NCI-H2196 (cell line): ENCODE results near the gene CCDC85C.

ENCODE experiments used
- DNase-seq: peaks from one replicate; lab custom pipeline; 2025; ENCODE audit not compliant: unreplicated experiment; lab: John Stamatoyannopoulos, UW

CCDC85C gene

GRCh38 chr14:99524804-99525698, 79.0 kb downstream of the CCDC85C start:
- DNase-seq: no peak

GRCh38 chr14:99524091-99524661, 79.8 kb downstream of the CCDC85C start:
- DNase-seq: no peak

DNA sequence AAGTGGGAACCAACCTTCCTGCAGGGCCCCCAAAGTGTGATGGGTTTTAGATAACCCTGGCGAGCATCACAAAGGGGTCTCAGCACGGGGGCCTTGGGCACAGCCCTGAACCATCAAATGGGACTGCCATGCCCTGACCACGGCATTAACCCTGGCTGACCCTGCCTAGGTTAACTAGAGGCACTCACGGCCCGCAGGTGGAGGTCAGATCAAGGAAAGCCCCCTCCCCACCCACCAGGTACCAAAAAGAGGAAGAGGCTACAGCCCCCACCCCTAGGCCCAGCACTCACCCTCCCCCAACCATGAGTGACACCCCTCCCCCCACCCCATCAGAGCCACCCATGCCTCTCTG, 80.3 kb downstream of the CCDC85C start:
- DNase-seq: no peak

DNA sequence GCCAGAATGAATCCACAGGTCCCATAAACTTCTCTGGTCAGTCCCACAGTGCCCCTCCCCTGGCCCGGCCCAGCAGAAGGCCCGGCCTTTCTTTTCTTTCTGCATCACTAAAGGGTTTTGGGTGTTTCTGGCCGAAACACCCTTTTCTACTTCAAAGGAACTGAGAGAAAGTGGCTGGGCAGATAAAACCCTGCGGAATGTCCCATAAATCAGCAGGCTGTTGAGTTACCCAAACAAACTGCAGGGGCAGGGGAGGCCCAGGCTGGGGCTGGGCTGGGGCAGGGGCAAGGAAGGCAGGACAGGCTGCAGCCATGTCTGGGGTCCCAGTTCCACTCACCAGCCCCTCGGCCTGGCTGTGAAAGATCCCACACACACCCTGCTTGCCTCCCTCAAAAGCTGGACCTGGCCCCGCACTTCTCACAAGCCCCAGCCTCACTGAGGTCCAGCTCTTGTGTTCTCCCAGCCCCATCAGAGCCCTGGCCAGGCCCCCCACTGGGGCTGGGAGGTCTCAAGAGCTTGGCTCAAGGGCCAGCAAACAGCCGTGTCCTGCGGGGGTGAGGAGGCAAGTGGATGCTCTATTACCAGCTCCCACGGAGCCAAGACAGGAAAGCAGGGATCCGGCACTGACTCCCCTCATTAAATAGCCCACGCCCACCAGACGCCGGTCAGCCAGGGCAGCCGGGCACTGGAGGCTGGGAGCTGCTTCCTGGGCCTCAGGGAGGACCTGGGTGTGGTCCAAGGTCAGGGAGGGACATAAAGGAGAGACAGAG, 80.9 kb downstream of the CCDC85C start:
- no peak for DNase-seq

DNA sequence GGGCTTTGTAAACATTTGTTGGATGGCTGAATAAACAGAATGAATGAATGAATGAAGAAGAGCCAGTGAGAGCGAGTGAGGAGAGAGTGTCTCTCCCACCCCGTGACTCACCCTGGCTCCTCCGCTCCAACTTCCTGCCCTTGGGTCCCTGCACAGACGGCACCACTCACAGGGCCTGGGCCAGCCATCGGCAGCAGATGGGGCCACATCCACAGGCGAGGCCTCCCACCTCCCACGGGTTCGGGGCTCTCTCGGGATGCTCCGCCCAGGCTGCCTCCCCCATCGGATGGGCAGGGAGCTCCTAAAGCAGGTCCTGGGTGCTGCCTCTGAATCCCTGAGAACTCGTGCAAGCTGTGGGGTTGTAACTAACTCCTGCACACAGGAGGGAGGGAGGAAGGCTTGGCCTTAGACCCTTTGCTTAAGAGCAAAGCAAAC, 81.5 kb downstream of the CCDC85C start:
- DNase-seq: no peak

DNA sequence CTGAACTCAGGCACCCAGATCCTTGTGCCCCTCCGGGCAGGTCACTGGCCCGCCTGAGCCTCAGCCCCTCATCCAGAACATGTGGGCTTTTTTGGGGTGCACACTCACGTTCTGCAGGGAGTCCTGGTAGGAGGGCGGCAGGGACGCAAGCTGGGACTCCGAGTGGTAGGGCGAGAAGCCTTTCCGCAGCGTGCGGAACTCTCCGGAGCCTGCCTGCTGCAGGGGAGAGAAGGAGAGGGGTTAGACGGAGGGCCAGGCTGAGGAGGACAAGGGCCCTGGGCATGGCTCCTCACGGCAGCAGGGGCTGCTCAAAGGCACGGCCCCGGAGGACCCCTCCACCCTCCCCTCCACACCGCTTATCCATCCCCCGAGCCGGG, 82.0 kb downstream of the CCDC85C start:
- DNase-seq: no peak

- DNase-seq: no peak
Measured at GRCh38 chr14:99521176-99522024, 82.6 kb downstream of the CCDC85C start.

DNA sequence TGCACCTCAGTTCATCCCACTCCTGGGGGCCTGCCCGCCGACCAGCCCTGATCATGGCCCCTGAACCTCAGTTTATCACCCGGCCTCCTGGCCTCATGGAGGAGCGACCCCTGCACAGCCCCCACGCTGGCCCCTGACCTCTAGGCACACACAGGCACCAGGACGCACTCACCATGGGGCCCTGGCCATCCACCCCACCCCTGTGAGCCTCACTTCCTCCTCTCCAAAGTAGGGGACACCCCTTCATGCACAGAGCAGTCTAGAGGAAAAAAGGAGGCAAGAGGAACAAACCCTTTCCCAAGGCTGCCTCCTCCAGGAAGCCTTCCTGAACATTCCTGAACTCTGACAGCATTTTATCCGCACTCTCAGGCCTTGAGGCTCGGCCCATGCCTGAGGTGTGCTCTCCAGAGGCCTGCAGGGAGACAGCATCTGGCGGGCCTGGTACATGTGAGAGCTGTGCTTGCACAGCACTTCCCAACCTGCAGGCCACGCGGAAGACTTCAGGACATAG, 83.4 kb downstream of the CCDC85C start:
- no peak for DNase-seq

DNA sequence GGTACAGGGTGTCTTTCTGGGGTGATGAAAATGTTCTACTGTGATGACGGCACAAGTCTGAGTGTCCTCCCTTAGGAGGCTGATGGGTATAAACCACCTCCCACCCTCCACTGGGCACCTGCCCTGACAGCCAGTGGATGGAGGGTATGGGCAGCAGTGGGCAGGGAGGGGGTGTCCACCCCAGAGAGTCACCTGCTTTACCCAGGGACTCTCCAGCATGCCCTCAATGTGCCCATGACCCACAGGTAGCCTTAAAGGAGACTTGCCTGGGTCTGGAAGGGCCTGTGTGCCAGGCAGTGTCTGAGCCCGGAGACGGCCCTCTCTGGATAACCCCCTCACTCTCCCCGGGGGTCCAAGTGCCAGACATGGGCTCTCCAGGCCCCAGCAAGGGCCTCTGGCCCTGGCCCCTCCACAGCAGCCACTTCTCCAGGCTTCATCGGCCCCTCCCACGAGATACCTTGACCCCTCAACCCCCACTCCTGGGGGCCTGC, 84.0 kb downstream of the CCDC85C start:
- no peak for DNase-seq

DNA sequence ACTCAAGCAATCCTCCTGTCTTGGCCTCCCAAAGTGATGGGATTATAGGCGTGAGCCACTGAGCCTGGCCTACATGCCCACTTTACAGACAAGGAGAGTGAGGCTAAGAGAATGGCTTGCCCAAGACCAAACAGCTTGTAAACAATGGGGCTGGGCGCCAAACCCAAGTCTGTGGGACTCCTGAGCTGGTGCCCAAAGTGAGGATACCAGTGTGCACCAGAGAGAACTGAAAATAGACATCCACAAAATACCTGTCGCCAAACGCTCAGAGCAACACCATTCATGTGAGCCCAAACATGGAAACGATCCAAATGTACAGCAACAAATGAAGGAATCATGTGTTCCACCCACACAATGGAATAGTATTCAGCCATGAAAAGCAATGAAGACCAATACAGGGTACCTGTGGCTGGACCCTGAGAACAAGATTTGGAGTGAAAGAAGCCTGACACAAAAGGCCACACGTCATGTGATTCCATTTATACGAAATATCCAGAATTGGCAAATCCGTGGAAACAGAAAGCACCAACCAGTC, 84.6 kb downstream of the CCDC85C start:
- DNase-seq: no peak

GRCh38 chr14:99518441-99519346, 85.3 kb downstream of the CCDC85C start:
- DNase-seq: peak; percentile 55

DNA sequence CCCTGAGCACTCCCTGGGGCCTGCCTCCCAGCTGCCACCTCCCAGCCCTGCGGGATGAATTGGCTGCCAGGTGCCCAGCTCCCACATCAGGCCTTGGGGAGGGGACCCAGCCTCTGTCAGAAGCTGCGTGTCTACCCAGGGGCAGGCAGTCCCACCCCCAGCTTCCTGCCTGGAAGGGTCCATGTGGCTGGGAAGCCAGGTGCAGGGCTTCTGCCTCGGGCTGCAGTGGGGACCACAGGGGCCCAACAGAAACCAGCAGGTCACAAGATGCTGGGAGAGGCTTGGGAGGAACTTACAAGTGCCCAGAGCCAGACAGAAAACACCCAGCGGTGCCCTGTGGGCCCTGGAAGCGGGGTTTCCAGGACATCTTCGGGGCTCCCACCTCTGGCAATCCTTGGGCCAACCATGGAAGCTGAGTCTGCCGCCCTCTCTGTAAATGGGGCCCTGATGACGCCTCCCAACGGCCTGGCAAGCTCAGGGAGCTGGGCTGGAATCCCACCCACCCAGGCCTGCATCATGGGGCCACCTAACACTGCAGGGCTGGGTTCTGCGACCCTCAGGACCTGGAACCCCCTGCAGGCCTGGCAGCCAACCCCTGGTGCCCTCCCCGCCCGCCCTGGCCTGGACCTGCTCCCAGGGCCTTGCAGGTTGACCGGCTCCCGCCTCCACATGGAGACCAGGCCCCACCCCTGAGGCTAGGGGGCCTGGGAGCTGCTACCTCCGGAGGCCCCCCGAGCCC, 86.2 kb downstream of the CCDC85C start:
- no peak for DNase-seq

DNA sequence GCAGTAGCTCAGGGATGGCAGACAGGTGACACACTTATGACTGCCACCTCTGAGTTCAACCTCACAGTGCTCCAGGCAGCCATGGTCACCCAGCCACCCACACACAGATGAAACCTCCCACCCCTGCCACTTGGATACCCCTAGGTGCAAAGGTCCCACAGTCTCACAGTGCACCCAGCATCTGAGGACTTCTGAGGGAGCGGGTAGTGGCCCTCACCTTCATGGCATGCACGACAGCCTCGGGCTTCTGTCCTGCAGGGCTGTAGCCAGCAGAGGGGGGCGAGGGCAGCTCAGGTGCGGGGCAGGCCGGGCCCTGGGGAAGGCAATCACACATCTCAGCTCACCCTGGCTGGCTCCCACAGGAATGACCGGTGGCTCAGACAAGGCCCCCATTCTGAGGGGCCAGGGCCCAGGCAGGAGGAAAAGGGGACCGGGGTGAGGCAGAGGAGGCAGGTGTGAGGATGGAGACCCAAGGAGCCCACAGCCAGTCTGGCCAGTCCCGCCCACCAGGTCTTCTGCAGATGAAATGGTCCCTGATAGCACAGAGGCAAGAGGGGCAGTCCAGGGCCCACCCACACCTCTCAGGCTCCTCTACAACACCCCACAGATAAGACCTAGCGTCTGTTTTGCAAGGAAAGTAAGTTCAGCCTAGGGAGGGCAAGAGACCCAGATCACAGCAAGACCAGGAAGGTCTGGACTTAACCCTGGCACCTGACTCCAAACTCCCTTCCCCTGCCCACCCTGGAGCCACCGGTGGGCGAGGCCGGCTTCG, 87.0 kb downstream of the CCDC85C start:
- no peak for DNase-seq

GRCh38 chr14:99516156-99516870, 87.7 kb downstream of the CCDC85C start:
- DNase-seq: no peak

DNA sequence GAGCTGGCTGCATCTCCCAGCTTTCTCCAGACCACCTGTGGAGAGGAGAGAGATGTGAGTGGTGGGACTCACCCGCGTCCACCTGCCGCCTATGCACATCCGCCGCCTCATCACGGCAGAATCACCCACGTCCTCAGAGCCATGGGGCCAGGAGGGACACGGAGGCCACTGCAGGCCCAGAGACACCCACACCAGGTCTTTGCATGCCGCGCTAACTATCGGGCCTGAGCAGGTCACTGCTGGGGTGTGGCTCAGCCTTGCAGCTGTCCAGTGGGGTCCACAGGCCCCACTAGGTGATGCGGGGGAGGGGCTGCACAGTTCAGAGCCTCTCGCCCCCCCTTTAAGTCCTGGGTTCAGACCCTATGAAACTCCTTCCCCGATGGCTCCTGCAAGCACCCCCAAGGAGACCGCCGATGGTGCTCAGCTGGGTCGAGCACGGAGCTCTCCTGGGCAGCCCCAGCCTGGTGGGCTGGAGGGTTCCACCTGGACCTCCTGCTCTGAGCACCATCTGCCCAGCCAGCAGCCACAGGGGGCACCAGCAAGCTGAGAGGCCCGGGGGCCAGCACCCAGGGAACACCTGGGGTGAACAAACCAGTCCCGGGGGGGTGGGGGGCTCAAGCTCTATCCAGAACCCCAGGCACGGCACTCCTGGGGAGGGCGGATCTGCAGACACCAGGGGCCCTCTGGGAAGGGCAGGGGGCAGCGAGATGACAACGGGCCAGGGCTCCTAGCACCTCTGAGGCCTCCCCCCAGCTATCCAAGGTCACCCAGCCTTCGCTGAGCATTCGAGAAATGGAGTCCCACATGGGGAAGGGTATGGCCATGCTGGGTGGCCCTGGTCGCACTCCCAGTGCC, 88.5 kb downstream of the CCDC85C start:
- DNase-seq: no peak

DNA sequence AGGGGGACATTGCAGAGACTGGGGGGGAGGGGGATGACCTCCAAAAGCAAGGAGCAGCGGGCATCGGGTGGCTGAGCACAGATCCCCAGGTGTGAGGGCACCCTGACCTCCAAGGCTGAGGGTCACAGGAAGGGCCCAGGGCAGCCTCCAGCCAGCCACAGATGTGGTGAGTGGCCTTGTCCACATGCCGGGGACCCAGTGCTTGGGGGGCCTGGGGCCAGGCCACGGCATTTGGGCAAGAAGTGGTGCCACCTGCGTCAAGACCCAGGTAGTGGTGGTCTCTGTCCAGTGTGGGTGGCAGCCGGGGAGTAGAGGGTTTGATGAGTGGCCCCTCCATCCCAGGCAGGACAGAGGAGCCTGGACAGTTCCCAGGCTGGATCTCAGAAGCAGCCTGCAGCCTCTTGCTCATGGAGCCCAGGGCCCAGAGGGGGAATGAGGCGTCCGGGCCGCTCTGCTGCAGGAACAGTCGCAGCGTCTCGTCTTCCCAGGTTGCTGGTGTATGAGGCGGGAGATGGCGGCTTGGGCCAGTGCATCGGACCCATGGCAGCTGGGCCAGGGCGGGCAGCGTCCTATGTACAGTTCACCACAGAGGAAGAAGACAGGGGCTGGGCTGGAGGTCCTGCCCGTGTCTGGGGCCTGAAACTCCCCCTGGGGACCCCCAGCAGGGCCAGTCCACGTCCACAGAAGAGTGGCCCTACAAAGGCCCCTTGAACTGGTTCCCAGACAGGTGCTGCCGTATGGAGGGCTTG, 89.3 kb downstream of the CCDC85C start:
- DNase-seq: no peak
